Prostate gland (tissue), 2 donors: ENCODE measurements around the gene AFDN.

Experiments used
- POLR2A ChIP-seq: fragments of 450-650 bp; IDR thresholded peaks from one replicate; pipeline ENCODE4 v1.6.1; 2016; ENCODE audit warnings: antibody characterized with exemption, mild to moderate bottlenecking
- POLR2AphosphoS5 ChIP-seq: sonication (generic); formaldehyde crosslinking; IDR thresholded peaks from one replicate; pipeline ENCODE4 v1.6.1; 2017; ENCODE audit warnings: antibody characterized with exemption
- TF ChIP-seq, protein P1 (sequence below), 4 experiments: fragments of 200-600 bp in 2 of 4; fragments of 450-650 bp in 2 of 4; sonication (generic) in 2 of 4; IDR thresholded peaks; 1 replicate in 3 of 4; 2 replicates in 1 of 4; pipeline ENCODE4 v1.5.1; 2016 to 2019; ENCODE audit warnings: antibody characterized with exemption in 4 of 4, mild to moderate bottlenecking in 2 of 4, moderate library complexity in 2 of 4

- no peak for TF ChIP-seq POLR2A
- TF ChIP-seq, protein P1, sequence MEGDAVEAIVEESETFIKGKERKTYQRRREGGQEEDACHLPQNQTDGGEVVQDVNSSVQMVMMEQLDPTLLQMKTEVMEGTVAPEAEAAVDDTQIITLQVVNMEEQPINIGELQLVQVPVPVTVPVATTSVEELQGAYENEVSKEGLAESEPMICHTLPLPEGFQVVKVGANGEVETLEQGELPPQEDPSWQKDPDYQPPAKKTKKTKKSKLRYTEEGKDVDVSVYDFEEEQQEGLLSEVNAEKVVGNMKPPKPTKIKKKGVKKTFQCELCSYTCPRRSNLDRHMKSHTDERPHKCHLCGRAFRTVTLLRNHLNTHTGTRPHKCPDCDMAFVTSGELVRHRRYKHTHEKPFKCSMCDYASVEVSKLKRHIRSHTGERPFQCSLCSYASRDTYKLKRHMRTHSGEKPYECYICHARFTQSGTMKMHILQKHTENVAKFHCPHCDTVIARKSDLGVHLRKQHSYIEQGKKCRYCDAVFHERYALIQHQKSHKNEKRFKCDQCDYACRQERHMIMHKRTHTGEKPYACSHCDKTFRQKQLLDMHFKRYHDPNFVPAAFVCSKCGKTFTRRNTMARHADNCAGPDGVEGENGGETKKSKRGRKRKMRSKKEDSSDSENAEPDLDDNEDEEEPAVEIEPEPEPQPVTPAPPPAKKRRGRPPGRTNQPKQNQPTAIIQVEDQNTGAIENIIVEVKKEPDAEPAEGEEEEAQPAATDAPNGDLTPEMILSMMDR (IDR thresholded peaks at IDR 0.05), result no peak
- no peak for TF ChIP-seq POLR2AphosphoS5
Measured at GRCh38 chr6:168018664-168019063, 192.0 kb downstream of the AFDN start.
